Measurements from ENCODE around the gene SPHKAP. TPM values are rescaled to one million over a fixed set of nuclear protein-coding genes. Genes with fewer than 3 reads are reported as not detected.
A peak's percentile ranks its signal among the peaks of the same experiment; 100 is the strongest.
"Not testable (repeated sequence)": the region's sequence is repeated elsewhere in the genome, so short reads cannot be mapped to it uniquely, and the experiment has no call there.

The SPHKAP gene, protein sequence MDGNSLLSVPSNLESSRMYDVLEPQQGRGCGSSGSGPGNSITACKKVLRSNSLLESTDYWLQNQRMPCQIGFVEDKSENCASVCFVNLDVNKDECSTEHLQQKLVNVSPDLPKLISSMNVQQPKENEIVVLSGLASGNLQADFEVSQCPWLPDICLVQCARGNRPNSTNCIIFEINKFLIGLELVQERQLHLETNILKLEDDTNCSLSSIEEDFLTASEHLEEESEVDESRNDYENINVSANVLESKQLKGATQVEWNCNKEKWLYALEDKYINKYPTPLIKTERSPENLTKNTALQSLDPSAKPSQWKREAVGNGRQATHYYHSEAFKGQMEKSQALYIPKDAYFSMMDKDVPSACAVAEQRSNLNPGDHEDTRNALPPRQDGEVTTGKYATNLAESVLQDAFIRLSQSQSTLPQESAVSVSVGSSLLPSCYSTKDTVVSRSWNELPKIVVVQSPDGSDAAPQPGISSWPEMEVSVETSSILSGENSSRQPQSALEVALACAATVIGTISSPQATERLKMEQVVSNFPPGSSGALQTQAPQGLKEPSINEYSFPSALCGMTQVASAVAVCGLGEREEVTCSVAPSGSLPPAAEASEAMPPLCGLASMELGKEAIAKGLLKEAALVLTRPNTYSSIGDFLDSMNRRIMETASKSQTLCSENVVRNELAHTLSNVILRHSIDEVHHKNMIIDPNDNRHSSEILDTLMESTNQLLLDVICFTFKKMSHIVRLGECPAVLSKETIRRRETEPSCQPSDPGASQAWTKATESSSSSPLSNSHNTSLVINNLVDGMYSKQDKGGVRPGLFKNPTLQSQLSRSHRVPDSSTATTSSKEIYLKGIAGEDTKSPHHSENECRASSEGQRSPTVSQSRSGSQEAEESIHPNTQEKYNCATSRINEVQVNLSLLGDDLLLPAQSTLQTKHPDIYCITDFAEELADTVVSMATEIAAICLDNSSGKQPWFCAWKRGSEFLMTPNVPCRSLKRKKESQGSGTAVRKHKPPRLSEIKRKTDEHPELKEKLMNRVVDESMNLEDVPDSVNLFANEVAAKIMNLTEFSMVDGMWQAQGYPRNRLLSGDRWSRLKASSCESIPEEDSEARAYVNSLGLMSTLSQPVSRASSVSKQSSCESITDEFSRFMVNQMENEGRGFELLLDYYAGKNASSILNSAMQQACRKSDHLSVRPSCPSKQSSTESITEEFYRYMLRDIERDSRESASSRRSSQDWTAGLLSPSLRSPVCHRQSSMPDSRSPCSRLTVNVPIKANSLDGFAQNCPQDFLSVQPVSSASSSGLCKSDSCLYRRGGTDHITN (N-terminal part only)
- polyA plus RNA-seq (ENCODE audit: insufficient read length in 12 of 12) = 10 to 100 TPM in 11 of 12 donors, not detected in 1; 11.3 to 41.2 (median 28.4) TPM
- long read RNA-seq, donor 1 = 0 reads
- long read RNA-seq, donor 2, partial matches to known transcripts = 28 of 28 reads
- long read RNA-seq, donor 2, other reads (novel, unspliced or antisense) = 0 of 28 reads
- long read RNA-seq, donor 3, full-length matches to known transcripts = 2 of 12 reads
- long read RNA-seq, donor 3, partial matches to known transcripts = 10 of 12 reads
- long read RNA-seq, donor 3, other reads (novel, unspliced or antisense) = 0 of 12 reads
- long read RNA-seq, donor 4 = 0 reads
- long read RNA-seq, donor 5, full-length matches to known transcripts = 1 of 27 reads
- long read RNA-seq, donor 5, partial matches to known transcripts = 26 of 27 reads
- long read RNA-seq, donor 5, other reads (novel, unspliced or antisense) = 0 of 27 reads
- long read RNA-seq, donor 6 = 0 reads
- long read RNA-seq, donor 7, full-length matches to known transcripts = 1 of 1 reads
- long read RNA-seq, donor 7, partial matches to known transcripts = 0 of 1 reads
- long read RNA-seq, donor 7, other reads (novel, unspliced or antisense) = 0 of 1 reads
- long read RNA-seq, donor 8, full-length matches to known transcripts = 2 of 38 reads
- long read RNA-seq, donor 8, partial matches to known transcripts = 36 of 38 reads
- long read RNA-seq, donor 8, other reads (novel, unspliced or antisense) = 0 of 38 reads
- long read RNA-seq, donor 9 = 0 reads
- long read RNA-seq, donor 10, full-length matches to known transcripts = 2 of 30 reads
- long read RNA-seq, donor 10, partial matches to known transcripts = 28 of 30 reads
- long read RNA-seq, donor 10, other reads (novel, unspliced or antisense) = 0 of 30 reads
- long read RNA-seq, donor 11 = 0 reads

GRCh38 chr2:228181098-228182019 is at the start of gene SPHKAP:
Gene SPHKAP (minus strand): TSS chr2:228181687. CDS start chr2:228181598, 89 bp downstream.
- DNase-seq = peak; percentile 4

GRCh38 chr2:228227466-228227865 is 46.0 kb upstream of the SPHKAP start:
- no peak for DNase-seq

DNA sequence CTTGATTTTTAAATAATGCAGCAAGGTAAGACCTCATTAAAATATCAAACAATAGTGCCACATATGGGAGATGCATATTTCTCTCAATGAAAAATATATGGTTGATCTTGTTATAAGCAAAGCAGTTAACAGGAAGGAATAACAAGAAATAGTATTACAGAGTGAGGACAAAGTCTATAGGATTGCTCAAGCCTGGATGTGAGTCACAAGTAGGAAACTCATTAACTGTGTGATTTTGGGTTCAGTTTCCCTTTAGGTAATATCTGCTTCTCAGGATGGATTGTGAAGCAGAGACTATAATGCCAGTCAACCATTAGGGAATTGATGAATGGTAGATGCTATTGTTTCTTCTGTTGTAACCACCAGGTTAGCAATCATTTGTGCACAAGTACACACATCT is 42.9 kb upstream of the SPHKAP start:
- DNase-seq = no peak

DNA sequence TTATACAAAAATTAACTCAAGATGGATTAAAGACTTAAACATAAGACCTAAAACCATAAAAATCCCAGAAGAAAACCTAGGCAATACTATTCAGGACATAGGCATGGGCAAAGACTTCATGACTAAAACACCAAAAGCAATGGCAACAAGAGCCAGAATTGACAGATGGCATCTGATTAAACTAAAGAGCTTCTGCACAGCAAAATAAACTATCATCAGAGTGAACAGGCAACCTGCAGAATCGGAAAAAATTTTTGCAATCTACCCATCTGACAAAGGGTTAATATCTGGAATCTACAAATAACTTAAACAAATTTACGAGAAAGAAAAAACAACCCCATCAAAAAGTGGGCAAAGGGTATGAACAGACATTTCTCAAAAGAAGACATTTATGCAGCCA is 37.1 kb upstream of the SPHKAP start:
- DNase-seq = not testable (repeated sequence)

DNA sequence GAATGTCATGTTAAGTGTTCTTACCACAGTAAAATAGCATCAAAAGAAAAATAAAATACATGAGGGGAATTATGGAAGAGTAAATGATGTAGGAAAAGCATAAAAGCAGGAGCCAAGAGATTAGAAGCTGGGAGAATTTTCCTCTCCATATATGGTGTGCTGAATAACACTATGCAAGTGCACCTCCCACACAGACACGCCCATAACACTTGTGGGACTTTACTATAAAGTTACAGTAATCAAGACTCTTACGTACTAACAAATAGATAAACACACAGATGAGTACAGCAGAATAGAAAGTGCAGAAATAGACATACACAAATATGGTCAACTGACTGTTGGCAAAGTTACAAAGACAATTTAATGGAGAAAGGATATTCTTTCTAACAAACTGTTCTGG is 16.0 kb upstream of the SPHKAP start:
- no peak for DNase-seq

DNA sequence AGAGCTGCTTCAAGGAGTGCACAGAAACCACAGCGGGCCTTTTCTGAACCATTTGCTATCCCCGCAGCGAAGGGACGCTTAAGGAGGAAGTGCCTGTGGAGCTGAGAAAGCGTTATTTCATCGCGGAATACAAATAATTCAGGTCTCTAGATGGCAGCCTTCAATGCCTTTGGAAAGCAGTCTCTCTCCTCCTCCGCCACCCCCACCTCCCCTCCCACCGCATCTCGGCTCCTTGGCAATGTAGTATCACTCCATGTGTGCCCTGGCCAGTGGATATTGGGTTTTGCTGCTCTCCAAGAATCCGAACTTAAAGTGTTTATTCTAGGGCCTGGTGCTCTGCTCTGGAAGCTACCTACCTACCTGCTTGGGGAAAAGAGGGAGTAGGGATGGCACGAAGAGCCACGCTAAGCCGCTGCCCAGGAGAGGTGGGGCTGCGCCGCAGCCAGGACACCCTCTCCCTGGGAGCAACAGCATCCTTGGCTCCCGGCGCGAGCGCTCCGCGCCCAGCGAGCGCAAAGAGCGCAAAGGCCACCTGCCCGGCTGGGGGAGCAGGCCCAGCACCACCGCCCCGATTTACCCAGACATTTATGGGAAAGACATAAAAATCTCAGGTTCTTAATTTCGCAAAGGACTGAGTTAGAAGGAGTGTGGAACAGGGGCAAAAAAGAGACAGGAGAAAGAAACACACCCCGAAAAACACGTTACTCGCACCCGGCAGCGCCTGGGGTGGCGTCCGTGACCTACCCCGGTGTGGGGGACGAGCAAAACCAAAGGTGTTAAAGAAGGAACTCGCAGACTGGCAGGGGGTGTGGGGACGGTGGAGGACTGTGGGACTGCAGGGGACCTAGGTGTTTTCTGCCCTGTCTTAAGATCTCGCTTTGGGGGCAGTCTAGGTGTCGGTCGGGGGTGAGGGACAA is 1.0 kb downstream of the SPHKAP start:
- DNase-seq = peak; percentile 10

DNA sequence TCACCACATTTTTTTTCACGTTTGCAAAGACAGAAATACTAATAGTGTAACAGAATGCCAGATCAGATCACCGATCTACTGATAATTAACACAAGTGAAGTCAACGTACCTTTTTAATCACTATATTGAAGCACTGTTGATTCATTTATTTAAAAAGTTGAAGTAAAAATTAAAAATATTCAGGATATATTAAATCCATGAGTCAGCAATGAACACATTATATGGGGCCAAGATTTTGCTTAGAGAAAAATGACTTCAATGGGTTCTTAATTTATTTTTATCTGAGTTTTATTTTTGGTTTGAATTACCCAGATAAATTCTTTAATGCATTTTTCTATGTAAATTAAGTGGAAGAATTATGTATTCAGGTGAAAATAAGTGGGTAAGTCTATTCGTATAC is 14.2 kb downstream of the SPHKAP start:
- DNase-seq = no peak

GRCh38 chr2:228164718-228165117 is 16.8 kb downstream of the SPHKAP start:
- DNase-seq = no peak

DNA sequence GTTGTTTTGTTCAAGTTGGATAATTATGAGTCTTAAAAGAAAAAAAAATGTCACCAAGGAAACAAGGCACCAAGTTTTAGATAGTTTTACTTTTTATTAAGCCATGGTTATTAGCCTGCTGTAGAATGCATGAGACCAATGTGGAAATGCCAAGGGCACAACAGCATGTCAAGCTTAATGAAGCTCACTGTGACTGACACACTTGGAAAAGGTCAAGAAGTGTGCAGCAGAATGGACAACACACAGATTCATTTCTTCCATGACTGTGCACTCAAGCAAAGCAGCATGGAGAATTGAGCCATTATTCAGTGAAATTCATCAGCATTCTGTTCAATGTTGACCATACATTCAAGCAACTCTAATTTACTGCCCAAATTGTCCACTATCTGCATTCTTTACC is 23.6 kb downstream of the SPHKAP start:
- DNase-seq = no peak

- DNase-seq = no peak
Measured at GRCh38 chr2:228144961-228145360, 36.5 kb downstream of the SPHKAP start.

DNA sequence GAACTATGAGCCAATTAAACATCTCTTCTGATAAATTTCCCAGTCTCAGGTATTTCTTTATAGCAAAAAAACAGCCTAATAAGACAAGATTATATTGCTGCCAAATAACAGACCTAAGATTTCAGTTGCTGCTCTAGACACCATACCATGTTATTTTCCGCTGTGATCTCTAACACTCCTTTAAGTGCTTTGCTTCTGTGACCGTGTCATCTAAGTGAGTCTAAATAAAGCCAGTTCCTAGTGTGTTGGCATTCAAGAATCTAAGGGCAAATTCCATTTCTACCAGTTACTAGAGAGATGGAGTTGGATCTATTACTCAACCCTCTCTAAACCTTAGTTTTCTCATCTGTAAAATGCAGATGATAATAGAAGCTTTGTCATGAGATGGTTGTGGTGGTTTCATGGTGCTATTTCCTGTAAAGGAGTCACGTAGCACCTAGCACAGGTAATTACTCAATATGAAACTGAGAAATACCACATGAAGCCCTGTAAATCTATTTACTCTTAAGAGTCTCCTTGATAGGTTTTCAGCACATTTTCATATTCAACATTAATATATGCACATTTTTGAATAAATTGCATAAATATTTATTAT is 40.5 kb downstream of the SPHKAP start:
- DNase-seq = no peak

- no peak for DNase-seq
Measured at GRCh38 chr2:228136027-228136426, 45.5 kb downstream of the SPHKAP start.

GRCh38 chr2:228135300-228135699 is 46.2 kb downstream of the SPHKAP start:
- no peak for DNase-seq

GRCh38 chr2:228131833-228132232 is 49.7 kb downstream of the SPHKAP start:
- DNase-seq = no peak

DNA sequence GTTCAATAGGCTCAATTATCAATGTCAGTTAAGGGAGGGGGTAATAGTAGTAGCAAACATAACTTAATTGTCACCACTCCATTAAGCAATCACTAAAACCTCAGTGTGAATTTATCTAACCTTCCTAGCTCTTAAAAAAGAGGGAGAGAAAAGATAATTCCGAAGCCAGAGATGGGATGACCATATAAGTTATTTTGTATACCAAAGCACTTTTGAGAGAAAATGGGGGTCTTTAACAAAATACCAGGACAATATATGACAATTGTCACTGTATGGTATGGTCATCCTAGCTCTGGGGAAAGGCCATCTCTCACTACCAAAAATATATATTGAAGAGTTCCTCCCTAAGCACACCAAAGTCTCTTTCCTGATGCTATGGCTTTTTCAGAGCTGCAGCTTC is 55.1 kb downstream of the SPHKAP start:
- no peak for DNase-seq

- DNase-seq = no peak
Measured at GRCh38 chr2:228118940-228119339, 62.5 kb downstream of the SPHKAP start.

GRCh38 chr2:228107846-228108245 is 73.6 kb downstream of the SPHKAP start:
- no peak for DNase-seq

All from muscle of arm (tissue), 14 donors.